Parathyroid adenoma (tissue), 2 donors: ENCODE results near the gene LELP1.

Source experiments
- H2AFZ ChIP-seq: fragments of 300-600 bp; sonication (generic); one replicate; pipeline ENCODE4 v1.7.0; 2017; ENCODE audit warnings: antibody characterized with exemption, mild to moderate bottlenecking
- H3K27ac ChIP-seq: fragments of 300-600 bp; sonication (generic); one replicate; pipeline ENCODE4 v1.7.0; 2017
- H3K27me3 ChIP-seq: fragments of 300-600 bp; sonication (generic); one replicate; pipeline ENCODE4 v1.7.0; 2017; ENCODE audit warnings: low read length; ENCODE audit not compliant: control insufficient read depth, insufficient read depth
- H3K36me3 ChIP-seq: fragments of 300-600 bp; sonication (generic); one replicate; pipeline ENCODE4 v1.7.0; 2017; ENCODE audit warnings: low read length; ENCODE audit not compliant: control insufficient read depth, insufficient read depth
- H3K4me1 ChIP-seq: fragments of 300-600 bp; sonication (generic); one replicate; pipeline ENCODE4 v1.7.0; 2017; ENCODE audit warnings: control low read depth
- H3K4me2 ChIP-seq: fragments of 300-600 bp; sonication (generic); one replicate; pipeline ENCODE4 v1.7.0; 2017; ENCODE audit warnings: low read length
- H3K4me3 ChIP-seq: fragments of 300-600 bp; sonication (generic); one replicate; pipeline ENCODE4 v1.7.0; 2017; ENCODE audit warnings: low read depth, low read length
- H3K79me2 ChIP-seq: fragments of 300-600 bp; sonication (generic); one replicate; pipeline ENCODE4 v1.7.0; 2017; ENCODE audit warnings: control low read depth
- H3K9ac ChIP-seq: fragments of 300-600 bp; sonication (generic); one replicate; pipeline ENCODE4 v1.7.0; 2017; ENCODE audit warnings: mild to moderate bottlenecking
- H3K9me3 ChIP-seq: fragments of 300-600 bp; sonication (generic); one replicate; pipeline ENCODE4 v1.7.0; 2017; ENCODE audit warnings: low read length; ENCODE audit not compliant: control insufficient read depth
- CTCF ChIP-seq: fragments of 300-600 bp; sonication (generic); IDR thresholded peaks from one replicate; pipeline ENCODE4 v1.7.0; 2017; ENCODE audit warnings: antibody characterized with exemption, mild to moderate bottlenecking
- donor health status: primary hyperparathyroidism.

Gene LELP1

GRCh38 chr1:153213519-153213918, 10.3 kb downstream of the LELP1 start:
- Histone ChIP-seq H3K9ac (no peak overlapping the region), H3K4me1 (no peaks in the 10 kb centered on the region), H3K4me3 (no peak overlapping the region), H3K27ac (no peak overlapping the region), H3K9me3 (no peaks in the 10 kb centered on the region), H3K36me3 (no peaks in the 10 kb centered on the region), H3K4me2 (no peak overlapping the region), H3K79me2 (no peaks in the 10 kb centered on the region), H2AFZ (no peak overlapping the region), H3K27me3 (no peaks in the 10 kb centered on the region)
- no peak for TF ChIP-seq CTCF

GRCh38 chr1:153217212-153217611, 14.0 kb downstream of the LELP1 start, which contains the start of gene PRR9:
Gene PRR9 (plus strand): TSS chr1:153217584. CDS start chr1:153218145, 561 bp downstream.
- no peak within 1 kb of the TSS for H2AFZ ChIP-seq
- no peak within 1 kb of the TSS for H3K4me3 ChIP-seq
- H3K4me2 ChIP-seq, result no peak within 1 kb of the TSS
- no peak within 1 kb of the TSS for H3K27ac ChIP-seq
- H3K4me1 ChIP-seq, result no peaks in the 10 kb centered on the region
- no peaks in the 10 kb centered on the region for H3K27me3 ChIP-seq
- H3K79me2 ChIP-seq, result no peaks in the 10 kb centered on the region
- H3K9me3 ChIP-seq, result no peaks in the 10 kb centered on the region
- no peak for TF ChIP-seq CTCF
- no peak within 1 kb of the TSS for H3K9ac ChIP-seq
- no peaks in the 10 kb centered on the region for H3K36me3 ChIP-seq

GRCh38 chr1:153217744-153218416, 14.7 kb downstream of the LELP1 start:
- TF ChIP-seq CTCF, result no peak
- no peaks in the 10 kb centered on the region for H3K27me3 ChIP-seq
- no peak overlapping the region for H3K27ac ChIP-seq
- no peak overlapping the region for H3K4me2 ChIP-seq
- no peaks in the 10 kb centered on the region for H3K9me3 ChIP-seq
- H3K79me2 ChIP-seq, result no peaks in the 10 kb centered on the region
- H3K9ac ChIP-seq, result no peak overlapping the region
- no peaks in the 10 kb centered on the region for H3K36me3 ChIP-seq
- no peaks in the 10 kb centered on the region for H3K4me1 ChIP-seq
- H2AFZ ChIP-seq, result no peak overlapping the region
- H3K4me3 ChIP-seq, result no peak overlapping the region

GRCh38 chr1:153220606-153221303, 17.5 kb downstream of the LELP1 start:
- Histone ChIP-seq H3K4me3 (no peak overlapping the region), H3K36me3 (no peaks in the 10 kb centered on the region), H3K79me2 (no peaks in the 10 kb centered on the region), H2AFZ (no peak overlapping the region), H3K27me3 (no peaks in the 10 kb centered on the region), H3K4me1 (no peaks in the 10 kb centered on the region), H3K9ac (no peak overlapping the region), H3K4me2 (no peak overlapping the region), H3K9me3 (no peaks in the 10 kb centered on the region), H3K27ac (no peak overlapping the region)
- TF ChIP-seq CTCF, result no peak
